Inferior parietal cortex (tissue), 1 donor: Measurements from ENCODE around the gene B4GALT4.
"Not testable (repeated sequence)": the region's sequence is repeated elsewhere in the genome, so short reads cannot be mapped to it uniquely, and the experiment has no call there.

Experiments used
- DNase-seq: peaks from one replicate; pipeline ENCODE4 v3.0.0-alpha.2; 2016; ENCODE audit errors: extremely low spot score

The B4GALT4 gene, protein sequence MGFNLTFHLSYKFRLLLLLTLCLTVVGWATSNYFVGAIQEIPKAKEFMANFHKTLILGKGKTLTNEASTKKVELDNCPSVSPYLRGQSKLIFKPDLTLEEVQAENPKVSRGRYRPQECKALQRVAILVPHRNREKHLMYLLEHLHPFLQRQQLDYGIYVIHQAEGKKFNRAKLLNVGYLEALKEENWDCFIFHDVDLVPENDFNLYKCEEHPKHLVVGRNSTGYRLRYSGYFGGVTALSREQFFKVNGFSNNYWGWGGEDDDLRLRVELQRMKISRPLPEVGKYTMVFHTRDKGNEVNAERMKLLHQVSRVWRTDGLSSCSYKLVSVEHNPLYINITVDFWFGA

DNA sequence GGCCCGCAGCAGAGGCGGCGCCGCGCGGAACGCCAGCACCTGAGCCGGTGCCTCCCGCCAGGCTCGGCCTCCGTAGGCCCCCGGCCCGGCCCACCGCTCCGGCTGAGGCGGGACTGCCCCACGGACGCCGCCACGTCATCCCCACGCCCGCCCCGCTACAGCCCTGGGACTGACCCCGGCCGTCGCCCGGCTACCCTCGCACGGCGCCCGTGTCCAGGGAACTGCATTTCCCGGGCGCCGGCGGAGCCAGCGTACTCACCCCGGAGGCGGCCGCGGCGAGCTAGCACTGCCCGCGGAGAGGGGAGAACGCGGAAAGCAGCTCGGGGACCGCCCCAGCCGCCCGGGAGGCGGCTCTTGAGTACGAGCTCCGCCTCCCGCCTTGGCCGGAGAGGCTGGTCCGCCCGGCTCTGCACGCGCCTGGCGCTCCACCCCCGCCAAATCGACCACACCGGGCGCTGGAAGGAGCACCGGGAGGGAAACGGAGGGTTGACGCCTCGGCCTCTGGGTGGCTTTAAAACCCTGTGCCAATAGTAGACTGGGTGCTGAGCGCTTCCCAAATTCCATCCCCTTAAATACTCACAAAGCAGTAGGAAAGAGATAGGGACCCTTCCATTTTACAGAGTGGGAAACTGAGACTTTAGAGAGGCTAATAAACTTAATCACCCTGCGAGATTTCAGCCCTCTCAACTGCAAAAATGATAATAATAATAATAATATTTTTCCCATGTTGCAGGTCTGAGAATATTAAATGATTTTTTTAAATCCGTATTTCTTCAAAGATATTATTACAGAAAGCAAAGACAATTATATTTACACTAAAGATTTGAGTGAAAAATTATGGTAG is at the start of gene B4GALT4:
Gene B4GALT4 (minus strand): TSS at position 288 of the 844 bp plus-strand sequence. CDS start 10,779 bp downstream, outside the sequence.
- peak; percentile 81 for DNase-seq

DNA sequence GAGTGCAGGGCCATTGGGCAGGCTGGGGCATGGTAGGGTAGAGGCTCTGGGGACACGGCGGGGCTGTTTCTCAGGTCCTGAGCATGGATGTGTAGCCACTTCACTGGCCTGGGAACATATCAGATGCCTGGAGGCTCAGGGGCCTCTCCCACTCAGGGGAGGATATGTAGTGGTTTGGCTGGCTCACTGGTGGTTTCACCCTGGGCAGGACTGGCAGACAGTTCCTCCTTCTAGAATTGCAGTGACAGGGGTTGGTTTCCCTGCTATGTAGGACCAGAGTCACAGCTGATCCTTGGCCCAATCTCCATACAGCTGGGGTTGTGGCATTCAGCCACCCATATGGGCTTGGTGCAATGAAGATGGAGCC is 48.7 kb upstream of the B4GALT4 start:
- DNase-seq = no peak

DNA sequence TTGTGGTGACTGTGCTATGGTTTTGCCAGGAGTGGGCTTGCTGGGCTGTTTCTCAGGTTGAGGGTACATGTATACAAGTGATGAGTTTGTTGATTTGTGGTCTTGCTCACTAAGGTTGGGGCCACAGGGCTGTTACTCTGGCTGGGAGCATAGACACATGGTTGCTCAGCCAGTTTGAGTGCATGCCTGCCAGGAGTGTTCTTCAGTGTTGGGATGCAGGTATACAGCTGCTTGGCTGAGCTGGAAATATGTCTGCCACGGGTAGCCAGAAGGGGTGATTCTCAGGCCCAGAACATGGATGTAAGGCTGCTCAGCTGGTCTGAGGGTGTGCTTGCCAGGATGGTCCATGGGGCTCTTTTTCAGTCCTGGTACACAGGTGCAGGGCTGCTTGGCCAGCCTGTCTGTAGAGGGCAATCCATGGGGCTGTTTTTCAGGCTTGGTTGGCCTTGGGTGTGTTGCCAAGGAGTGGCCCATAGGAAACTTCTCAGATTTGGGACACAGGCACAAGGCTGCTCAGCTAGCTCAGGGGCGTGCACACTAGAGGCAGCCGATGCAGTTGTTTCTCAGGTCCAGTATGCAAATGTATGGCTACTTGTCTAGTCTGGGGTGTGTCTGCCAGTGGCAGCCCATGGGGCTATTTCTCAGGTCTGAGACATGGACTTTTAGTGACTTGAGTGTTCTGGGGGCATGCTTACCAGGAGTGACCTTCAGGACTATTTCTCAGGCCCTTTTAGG is 48.2 kb upstream of the B4GALT4 start:
- no peak for DNase-seq

DNA sequence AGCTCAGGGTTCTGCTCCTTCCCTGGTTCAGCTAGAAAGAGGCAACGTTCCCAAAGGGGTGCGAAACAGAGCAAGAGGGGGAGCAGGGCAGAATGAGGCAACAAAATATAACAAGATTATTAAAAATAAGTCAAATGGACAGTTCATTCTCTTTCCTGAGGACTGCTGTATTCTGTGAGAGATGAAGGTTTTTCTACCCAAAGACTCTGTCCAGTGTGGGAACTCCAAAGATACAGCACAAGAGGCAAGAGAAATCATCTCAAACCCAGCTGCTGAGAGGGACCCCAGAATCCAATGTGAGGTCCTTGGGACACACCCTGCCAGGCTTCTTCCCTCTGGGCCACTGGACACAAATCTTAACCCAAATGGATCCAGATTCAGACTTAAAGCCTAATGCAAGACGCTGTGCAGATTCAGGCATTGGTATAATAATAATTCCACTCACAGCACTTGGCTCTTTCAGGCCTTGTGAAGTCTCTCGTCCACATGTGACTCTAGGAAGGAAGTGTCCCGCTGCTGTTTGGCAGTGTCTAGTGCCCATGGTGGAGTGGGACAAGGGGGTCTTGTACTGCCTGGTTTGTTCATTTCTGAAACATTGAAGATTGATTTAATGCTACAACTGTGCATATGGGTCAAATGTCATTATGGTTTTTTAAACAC is 39.0 kb upstream of the B4GALT4 start:
- DNase-seq = no peak

DNA sequence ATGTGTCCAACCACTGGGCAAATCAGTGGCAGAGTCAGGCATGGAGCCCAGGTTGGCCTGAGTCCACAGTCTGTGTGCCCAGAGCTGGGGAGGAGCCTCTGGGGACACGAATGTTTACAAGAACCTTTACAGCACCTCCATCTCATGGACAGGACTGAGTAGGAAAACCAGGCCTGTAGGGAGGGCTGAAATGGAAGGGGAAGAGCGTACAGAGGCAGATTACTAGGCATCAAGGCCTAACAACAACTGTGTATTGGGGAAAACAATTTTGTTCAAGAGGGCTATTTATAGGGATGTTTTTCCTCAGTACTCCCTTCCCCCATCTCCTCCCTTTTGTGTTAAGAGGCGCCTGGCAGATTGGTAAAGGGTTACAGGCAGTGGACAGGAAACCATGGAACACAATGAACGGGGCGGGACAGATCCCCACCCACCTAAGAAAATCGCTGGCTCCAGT is 38.5 kb upstream of the B4GALT4 start:
- no peak for DNase-seq

DNA sequence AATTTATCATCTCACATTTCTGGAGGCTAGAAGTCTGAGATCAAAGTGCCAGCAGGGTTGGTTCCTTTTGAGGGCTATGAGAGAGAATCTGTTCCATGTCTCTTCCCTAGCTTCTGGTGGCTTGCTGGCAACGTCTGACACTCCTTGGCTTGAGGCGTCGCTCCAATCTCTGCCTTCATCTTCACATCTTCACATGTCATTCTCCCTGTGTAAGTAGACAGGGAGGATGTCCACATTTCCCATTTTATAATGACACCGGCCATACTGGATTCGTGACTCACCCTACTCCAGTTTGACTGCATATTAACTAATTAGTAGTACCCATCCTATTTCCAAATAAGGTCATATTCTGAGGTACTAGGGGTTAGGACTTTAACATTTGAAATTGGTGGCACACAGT is 36.0 kb upstream of the B4GALT4 start:
- no peak for DNase-seq

DNA sequence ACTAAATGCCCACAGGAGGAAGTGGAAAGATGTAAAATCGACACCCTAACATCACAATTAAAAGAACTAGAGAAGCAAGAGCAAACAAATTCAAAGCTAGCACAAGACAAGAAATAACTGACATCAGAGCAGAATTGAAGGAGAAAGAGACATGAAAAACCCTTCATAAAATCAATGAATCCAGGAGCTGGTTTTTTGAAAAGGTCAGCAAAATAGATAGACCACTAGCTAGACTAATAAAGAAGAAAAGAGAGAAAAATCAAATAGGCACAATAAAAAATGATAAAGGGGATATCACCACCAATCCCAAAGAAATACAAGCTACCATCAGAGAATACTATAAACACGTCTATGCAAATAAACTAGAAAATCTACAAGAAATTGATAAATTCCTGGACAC is 29.5 kb upstream of the B4GALT4 start:
- not testable (repeated sequence) for DNase-seq

DNA sequence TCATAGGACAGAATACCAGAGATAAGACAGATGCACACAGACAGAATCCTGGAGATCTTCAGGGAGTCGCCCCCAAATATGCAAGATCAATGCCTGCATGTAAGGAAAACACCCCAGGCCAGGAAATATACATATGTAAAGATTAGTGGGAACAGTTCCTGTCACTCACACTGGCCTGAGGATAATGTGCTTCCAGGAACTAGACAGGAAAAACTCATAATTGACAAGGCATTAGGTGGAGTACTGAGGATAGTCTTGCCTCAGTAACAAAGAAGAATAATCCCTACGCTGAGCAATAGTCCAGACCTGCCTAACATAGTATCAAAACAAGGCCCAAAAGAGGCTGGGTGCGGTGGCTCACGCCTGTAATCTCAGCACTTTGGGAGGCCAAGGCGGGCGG is 20.4 kb upstream of the B4GALT4 start:
- DNase-seq = no peak

DNA sequence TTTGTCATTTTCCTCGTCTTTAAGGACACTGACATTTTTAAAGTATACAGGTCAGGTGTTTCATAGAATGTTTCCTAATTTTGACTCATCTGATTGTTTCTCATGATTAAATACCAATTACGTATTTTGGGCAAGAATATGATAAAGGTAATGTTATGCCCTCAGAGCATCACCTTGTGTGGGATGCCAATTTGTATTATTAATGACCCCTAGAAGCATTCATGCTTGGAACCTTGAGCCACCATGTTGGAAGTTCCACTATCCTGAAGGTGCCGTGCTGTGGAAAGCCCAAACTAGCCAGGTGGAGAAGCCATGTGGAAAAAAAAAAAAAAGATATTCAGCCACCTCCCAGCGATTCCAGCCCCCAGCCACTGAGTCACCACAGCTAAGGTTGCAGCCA is 19.1 kb upstream of the B4GALT4 start:
- DNase-seq = no peak

DNA sequence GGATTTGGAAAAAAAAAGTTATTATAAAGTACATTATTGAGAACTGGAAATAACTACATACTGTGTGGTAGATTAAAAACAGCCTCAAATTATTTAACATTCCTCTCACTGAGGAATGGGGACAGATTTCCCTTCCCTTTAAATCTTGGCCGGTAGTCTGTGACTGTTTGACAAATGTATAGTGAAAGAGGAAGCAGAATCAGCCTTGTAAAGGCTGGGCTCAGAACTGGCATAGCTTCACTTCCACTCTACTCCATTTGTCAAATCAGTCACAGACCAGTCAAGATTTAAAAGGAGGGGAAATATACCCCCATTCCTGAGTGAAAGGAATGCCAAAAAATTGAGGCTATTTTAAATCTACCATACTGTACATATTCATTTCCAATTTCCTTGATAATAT is 18.2 kb upstream of the B4GALT4 start:
- DNase-seq = no peak

DNA sequence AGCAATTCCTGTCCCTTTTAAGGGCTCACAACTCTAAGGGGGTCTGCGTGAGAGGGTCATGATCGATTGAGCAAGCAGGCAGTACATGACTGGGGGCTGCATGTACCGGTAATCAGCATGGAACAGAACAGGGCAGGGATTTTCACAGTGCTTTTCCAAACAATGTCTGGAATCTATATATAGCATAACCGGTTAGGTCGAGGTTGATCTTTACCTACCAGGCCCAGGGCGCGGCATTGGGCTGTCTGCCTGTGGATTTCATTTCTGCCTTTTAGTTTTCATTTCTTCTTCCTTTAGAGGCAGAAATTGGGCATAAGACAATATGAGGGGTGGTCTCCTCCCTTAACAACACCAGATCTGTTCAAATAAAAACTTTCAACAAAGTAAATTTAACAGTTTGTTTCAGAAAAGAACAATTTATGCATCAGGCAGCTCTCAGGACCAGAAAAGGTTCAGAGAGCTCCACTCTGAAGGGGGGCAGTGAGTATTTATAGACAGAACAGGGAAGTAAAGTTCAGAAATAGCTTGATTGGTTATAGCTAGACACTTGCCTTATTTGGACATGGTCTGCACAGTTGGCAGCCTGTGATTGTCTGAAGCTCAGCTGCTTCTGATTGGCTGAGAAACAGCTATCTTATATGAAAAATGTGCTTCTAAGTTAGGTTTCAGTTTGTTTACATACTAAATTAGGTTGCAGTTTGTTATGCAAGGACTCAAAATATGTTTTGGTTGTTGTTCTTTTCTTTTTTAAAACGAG is 17.2 kb upstream of the B4GALT4 start:
- DNase-seq = no peak

DNA sequence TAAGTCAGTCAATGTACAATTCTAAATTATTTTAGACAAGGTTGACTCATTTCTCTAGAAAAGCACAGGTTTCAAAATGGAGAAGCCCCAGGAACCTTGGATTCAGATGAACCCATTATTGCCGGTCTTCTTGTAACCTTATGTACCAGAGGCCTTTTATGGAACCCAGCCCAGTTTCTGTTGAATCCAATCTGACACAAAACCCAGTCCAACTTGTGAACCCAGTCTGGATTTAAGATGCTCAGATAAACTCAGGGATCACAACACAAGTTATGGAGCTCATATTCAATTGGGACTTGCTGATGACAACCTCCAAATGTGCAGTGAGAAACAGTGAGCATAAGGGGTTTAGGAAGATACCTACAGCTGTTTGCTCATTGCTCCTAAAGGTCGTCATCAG is 16.4 kb upstream of the B4GALT4 start:
- no peak for DNase-seq

DNA sequence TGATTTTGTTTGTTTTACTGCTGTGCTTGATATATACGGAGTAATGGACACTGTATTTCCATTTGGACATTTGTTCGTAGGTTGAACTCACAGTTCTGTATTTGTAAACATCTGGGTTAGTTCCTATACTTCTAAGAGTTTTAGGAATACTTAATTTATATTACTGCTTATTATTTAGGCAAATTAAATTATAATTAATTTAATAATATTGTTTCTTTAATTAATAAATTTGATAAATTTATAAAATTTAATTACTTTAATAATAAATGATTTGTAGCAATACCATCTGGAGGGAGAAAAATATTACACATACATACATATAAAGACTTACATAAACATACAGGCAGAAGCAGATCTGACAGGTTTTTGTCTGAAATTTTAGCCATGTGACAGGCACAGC is 14.5 kb upstream of the B4GALT4 start:
- no peak for DNase-seq

DNA sequence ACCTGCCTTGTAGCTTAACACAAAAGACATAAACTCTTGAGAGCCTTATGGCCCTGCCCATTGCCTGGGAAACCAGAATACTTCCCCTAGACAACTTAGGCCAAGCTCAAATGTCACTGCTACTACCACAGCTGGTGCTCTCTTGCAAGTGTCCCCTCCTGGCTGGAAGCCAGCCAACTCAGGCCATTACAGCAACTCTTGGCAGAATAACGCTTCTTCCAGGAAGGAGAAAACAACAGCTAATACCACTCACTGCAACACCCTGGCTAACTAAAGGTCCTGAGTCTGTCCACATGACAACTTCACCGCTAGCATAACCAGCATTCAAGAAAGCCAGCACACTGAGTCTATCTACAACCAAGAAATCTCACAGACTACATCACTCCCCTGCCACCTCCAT is 5.1 kb upstream of the B4GALT4 start:
- DNase-seq = no peak

DNA sequence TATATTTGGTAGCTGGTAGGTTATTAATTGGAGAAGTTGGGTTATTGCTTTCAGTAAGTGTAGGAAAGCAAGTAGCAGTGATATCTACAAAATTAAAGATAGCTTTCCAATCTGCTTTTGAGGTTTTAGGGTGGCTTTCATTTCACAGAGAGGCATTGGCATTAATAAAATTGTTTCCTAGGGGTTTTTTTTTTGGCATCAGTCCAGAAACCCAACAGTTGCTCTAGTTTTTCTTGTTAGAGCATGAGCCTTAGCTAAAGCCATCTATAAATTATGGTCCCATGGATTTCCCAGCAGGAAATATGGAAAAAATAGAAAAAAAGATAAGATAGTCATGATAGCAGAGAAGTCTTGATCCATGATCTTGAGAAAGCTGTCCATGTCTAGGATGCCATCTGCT is 3.0 kb upstream of the B4GALT4 start:
- DNase-seq = no peak

DNA sequence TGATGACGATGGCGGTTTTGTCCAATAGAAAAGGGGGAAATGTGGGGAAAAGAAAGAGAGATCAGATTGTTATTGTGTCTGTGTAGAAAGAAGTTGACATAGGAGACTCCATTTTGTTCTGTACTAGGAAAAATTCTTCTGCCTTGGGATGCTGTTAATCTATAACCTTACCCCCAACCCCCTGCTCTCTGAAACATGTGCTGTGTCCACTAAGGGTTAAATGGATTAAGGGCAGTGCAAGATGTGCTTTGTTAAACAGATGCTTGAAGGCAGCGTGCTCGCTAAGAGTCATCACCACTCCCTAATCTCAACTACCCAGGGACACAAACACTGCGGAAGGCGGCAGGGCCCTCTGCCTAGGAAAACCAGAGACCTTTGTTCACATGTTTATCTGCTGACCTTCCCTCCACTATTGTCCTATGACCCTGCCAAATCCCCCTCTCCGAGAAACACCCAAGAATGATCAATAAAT is 2.4 kb upstream of the B4GALT4 start:
- DNase-seq = not testable (repeated sequence)

DNA sequence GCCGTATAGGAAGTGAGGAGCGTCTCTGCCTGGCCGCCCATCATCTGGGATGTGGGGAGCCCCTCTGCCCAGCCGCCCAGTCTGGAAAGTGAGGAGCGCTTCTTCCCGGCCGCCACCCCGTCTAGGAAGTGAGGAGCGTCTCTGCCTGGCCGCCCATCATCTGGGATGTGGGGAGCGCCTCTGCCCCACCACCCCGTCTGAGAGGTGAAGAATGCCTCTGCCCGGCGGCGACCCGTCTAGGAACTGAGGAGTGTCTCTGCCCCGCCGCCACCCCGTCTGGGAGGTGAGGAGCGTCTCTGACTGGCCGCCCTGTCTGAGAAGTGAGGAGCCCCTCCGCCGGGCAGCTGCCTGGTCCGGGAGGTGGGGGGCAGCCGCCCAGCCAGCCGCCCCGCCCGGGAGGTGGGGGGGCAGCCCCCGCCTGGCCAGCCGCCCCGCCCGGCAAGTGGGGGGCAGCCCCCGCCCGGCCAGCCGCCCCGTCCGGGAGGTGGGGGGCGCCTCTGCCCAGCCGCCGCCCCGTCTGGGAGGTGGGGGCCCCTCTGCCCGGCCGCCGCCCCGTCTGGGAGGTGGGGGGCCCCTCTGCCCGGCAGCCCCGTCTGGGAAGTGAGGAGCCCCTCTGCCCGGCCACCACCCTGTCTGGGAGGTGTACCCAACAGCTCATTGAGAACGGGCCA is 1.8 kb upstream of the B4GALT4 start:
- not testable (repeated sequence) for DNase-seq

DNA sequence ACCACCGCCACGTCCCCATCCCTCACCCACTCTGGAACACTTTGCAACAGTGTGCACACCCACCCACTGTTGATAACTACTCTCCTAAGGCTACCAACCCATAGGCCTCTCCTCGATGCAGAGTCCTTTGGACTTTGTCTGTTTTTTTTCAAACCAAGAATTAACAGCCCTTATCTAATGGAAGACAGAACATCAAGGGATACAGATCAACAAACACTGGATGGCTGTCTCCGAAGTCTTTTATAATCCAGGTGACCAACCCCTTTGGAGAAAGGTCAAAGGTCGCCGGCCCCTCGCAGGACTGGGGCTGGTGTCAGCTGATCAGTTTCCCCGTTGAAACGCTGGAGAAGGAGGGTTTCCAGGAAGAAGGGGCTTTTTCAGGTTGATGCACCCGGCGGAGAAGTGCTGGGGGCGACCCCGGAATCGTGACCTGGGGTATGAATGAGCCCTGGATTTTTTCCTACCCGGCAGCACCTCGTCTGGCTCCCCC is 532 bp downstream of the B4GALT4 start:
- peak; percentile 51 for DNase-seq

DNA sequence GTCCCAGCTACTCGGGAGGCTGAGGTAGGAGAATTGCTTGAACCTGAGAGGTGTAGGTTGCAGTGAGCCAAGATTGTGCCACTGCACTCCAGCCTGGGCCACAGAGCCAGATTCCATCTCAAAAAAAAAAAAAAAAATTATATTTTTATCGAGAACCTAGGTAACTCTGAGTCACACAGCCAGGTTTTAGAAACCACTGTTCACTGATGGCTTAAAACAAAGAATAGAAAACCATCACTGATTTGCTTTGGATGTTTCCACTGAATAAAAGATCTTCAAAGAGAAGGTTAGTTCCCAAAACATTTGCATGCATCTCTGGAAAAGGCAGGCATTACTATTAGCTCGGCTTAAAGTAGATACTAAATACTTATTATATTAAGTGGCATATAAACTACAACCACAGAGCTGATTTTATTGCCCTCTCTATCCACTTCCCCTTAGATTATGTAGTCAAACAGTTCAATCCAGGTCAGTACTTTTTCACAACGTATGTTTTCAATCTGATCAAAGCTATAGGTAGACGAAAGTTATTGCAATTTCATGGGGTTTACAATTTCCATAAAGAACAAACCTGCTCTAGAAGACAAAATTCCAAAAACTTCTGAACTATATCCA is 1.4 kb downstream of the B4GALT4 start:
- peak; percentile 29 for DNase-seq

DNA sequence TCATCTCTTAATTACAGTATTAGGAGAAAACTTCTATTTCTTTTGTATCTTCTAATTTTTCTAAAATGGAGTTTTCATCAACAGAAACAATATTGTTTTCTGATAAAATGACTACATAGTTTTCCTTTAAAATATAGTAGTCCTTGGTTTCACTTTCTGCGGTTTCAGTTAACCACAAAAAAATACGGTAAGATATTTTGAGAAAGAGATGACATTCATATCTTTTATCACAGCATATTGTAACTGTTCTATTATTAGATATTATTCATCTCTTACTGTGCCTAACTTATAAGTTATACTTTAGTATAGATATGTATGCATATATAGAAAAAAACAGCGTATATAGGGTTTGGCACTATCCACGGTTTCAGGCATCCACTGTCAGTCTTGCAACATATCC is 2.3 kb downstream of the B4GALT4 start:
- DNase-seq = no peak
